ENCODE measurements around the gene HSCB.
"Not testable (repeated sequence)": the region's sequence is repeated elsewhere in the genome, so short reads cannot be mapped to it uniquely, and the experiment has no call there.

HSCB gene

DNA sequence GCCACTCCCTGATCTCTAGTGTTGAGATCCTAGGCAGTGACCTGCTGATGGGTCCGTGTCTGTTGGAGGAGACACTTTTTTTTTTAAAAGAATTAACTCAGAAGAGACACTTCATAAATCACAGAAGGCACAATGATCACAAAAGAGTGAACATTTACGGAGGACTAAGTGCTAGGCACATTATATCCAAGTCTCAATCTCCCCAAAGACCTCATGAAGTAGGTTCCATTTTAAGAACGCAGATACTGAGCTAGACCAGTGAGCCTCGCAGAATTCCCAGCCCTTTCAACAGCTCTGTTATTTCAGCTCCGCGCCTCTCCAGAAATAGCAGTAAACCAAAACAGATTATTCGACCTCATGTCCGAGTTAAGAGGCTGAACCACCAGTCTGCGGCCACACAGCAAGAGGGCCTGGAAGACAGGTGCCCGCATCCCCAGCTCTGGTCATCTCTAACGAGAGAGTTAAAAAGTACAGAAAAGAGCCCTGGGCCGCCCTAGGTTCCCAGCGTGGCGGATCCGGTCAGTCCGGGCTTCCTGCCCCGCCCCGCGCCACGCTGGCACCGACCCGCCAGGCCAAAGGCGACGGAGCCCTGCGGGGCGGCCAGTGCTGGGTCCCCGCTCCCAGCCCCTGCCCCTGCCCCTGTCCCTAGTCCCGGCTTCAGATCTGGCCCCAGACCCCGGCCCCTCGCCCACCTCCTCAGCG is 57.9 kb downstream of the HSCB start:
- ATAC-seq (ENCODE audit: low read depth) (peak; percentile 44), DNase-seq (ENCODE audit: low spot score) (no peak)
- peak overlapping the region; percentile 97 for H3K4me3 ChIP-seq (ENCODE audit: severe bottlenecking)
- no peak for TF ChIP-seq CTCF (IDR thresholded peaks at IDR 0.05; ENCODE audit: poor library complexity, severe bottlenecking)
- no peaks in the 10 kb centered on the region for H3K27me3 ChIP-seq (ENCODE audit: insufficient read depth, poor library complexity, severe bottlenecking)
- H3K4me1 ChIP-seq (ENCODE audit: insufficient read depth, poor library complexity, severe bottlenecking): peaks cover 17% of the 10 kb centered on the region
- H3K36me3 ChIP-seq (ENCODE audit: low read depth): peaks cover 55% of the 10 kb centered on the region
- peak overlapping the region; percentile 90 for H3K27ac ChIP-seq (ENCODE audit: poor library complexity, severe bottlenecking)
- H3K9me3 ChIP-seq (ENCODE audit: severe bottlenecking): no peaks in the 10 kb centered on the region

- H3K27me3 ChIP-seq (ENCODE audit: insufficient read depth, poor library complexity, severe bottlenecking): no peaks in the 10 kb centered on the region
- no peaks in the 10 kb centered on the region for H3K9me3 ChIP-seq (ENCODE audit: severe bottlenecking)
- peak within 1 kb of the TSS; percentile 90 for H3K27ac ChIP-seq (ENCODE audit: poor library complexity, severe bottlenecking)
- peaks cover 48% of the 10 kb centered on the region for H3K36me3 ChIP-seq (ENCODE audit: low read depth)
- TF ChIP-seq CTCF (IDR thresholded peaks at IDR 0.05; ENCODE audit: poor library complexity, severe bottlenecking): no peak
- peak; percentile 92 for ATAC-seq (ENCODE audit: low read depth)
- DNase-seq (ENCODE audit: low spot score): peak; percentile 91
- peak within 1 kb of the TSS; percentile 97 for H3K4me3 ChIP-seq (ENCODE audit: severe bottlenecking)
- peaks cover 17% of the 10 kb centered on the region for H3K4me1 ChIP-seq (ENCODE audit: insufficient read depth, poor library complexity, severe bottlenecking)
Observed at GRCh38 chr22:28800308-28801041, 58.6 kb downstream of the HSCB start, which contains the start of gene XBP1. TSS of gene XBP1 (minus strand) at chr22:28800569.

GRCh38 chr22:28801845-28802594 is 60.2 kb downstream of the HSCB start:
- TF ChIP-seq CTCF (IDR thresholded peaks at IDR 0.05; ENCODE audit: poor library complexity, severe bottlenecking): no peak
- Histone ChIP-seq H3K27me3 (ENCODE audit: insufficient read depth, poor library complexity, severe bottlenecking) (no peaks in the 10 kb centered on the region), H3K9me3 (ENCODE audit: severe bottlenecking) (no peaks in the 10 kb centered on the region), H3K36me3 (ENCODE audit: low read depth) (peaks cover 32% of the 10 kb centered on the region), H3K27ac (ENCODE audit: poor library complexity, severe bottlenecking) (peak overlapping the region; percentile 90), H3K4me1 (ENCODE audit: insufficient read depth, poor library complexity, severe bottlenecking) (peaks cover 17% of the 10 kb centered on the region), H3K4me3 (ENCODE audit: severe bottlenecking) (peak overlapping the region; percentile 97)
- DNase-seq (ENCODE audit: low spot score) (no peak), ATAC-seq (ENCODE audit: low read depth) (no peak)

GRCh38 chr22:28802595-28803123 is 60.8 kb downstream of the HSCB start:
- DNase-seq (ENCODE audit: low spot score): no peak

GRCh38 chr22:28805426-28805825 is 63.6 kb downstream of the HSCB start:
- H3K36me3 ChIP-seq (ENCODE audit: low read depth): peaks cover 10% of the 10 kb centered on the region
- H3K4me1 ChIP-seq (ENCODE audit: insufficient read depth, poor library complexity, severe bottlenecking); H3K27me3 ChIP-seq (ENCODE audit: insufficient read depth, poor library complexity, severe bottlenecking); DNase-seq (ENCODE audit: low spot score); H3K9me3 ChIP-seq (ENCODE audit: severe bottlenecking); H3K4me3 ChIP-seq (ENCODE audit: severe bottlenecking); H3K27ac ChIP-seq (ENCODE audit: poor library complexity, severe bottlenecking); ATAC-seq (ENCODE audit: low read depth): not testable (repeated sequence)

More at GRCh38 chr22:28802595-28803123, 60.8 kb downstream of the HSCB start:
- no peak for ATAC-seq (ENCODE audit: low read depth)
- no peaks in the 10 kb centered on the region for H3K27me3 ChIP-seq (ENCODE audit: insufficient read depth, poor library complexity, severe bottlenecking)
- H3K4me3 ChIP-seq (ENCODE audit: severe bottlenecking): no peak overlapping the region
- peaks cover 11% of the 10 kb centered on the region for H3K4me1 ChIP-seq (ENCODE audit: insufficient read depth, poor library complexity, severe bottlenecking)
- TF ChIP-seq CTCF (IDR thresholded peaks at IDR 0.05; ENCODE audit: poor library complexity, severe bottlenecking): no peak
- H3K9me3 ChIP-seq (ENCODE audit: severe bottlenecking): no peaks in the 10 kb centered on the region
- H3K27ac ChIP-seq (ENCODE audit: poor library complexity, severe bottlenecking): peak overlapping the region; percentile 90
- H3K36me3 ChIP-seq (ENCODE audit: low read depth): peaks cover 27% of the 10 kb centered on the region

Data from RWPE2 (cell line).